Gastrocnemius medialis (tissue), 4 donors: ENCODE measurements around the gene C5orf58. TPM values are rescaled to one million over a fixed set of nuclear protein-coding genes. Genes with fewer than 3 reads are reported as not detected.

Experiments
- ATAC-seq, 2 donors: fragments of 150-250 bp; one replicate each; pipeline ENCODE4 v1.9.1; 2016
- DNase-seq, 2 donors: peaks; one replicate each; pipeline ENCODE4 v3.0.0-alpha.2; 2019
- H3K27ac ChIP-seq, 4 donors: fragments of 200-600 bp; sonication (generic); 1 replicate in 1 of 4; 2 replicates in 3 of 4; pipeline ENCODE4 v1.5.1; 2016 to 2018; ENCODE audit warnings: mild to moderate bottlenecking in 2 of 4, moderate library complexity in 1 of 4
- H3K27me3 ChIP-seq, 3 donors: fragments of 200-600 bp; sonication (generic) in 2 of 3; 1 replicate in 1 of 3; 2 replicates in 2 of 3; pipeline versions ENCODE4 v1.5.1 to v1.6.0; 2016 to 2019; ENCODE audit warnings: mild to moderate bottlenecking in 1 of 3, moderate library complexity in 1 of 3
- H3K36me3 ChIP-seq, 2 donors: fragments of 200-600 bp; sonication (generic) in 1 of 2; one replicate each; pipeline ENCODE4 v1.5.1; 2017 to 2018
- H3K4me1 ChIP-seq, 2 donors: fragments of 200-600 bp; sonication (generic) in 1 of 2; one replicate each; pipeline ENCODE4 v1.5.1; 2016 to 2017; ENCODE audit warnings: mild to moderate bottlenecking in 2 of 2
- H3K4me3 ChIP-seq, 4 donors: fragments of 200-600 bp; sonication (generic) in 3 of 4; 1 replicate in 1 of 4; 2 replicates in 3 of 4; pipeline ENCODE4 v1.5.1; 2016 to 2019; ENCODE audit warnings: mild to moderate bottlenecking in 2 of 4
- H3K9me3 ChIP-seq, 3 donors: fragments of 200-600 bp; sonication (generic) in 2 of 3; 1 replicate in 1 of 3; 2 replicates in 2 of 3; pipeline ENCODE4 v1.5.1; 2016 to 2019
- CTCF ChIP-seq, 5 experiments: fragments of 450-650 bp in 3 of 5; fragments of 200-600 bp in 2 of 5; sonication (generic) in 2 of 5; IDR thresholded peaks in 4 of 5; conservative IDR thresholded peaks in 1 of 5; 1 replicate in 4 of 5; 2 replicates in 1 of 5; pipeline ENCODE4 v1.5.1; 2016 to 2019; ENCODE audit warnings: antibody characterized with exemption in 5 of 5, mild to moderate bottlenecking in 3 of 5, moderate library complexity in 3 of 5
- POLR2A ChIP-seq, 2 donors: fragments of 450-650 bp; IDR thresholded peaks; one replicate each; pipeline ENCODE4 v1.6.1; 2017; ENCODE audit warnings: antibody characterized with exemption in 2 of 2, mild to moderate bottlenecking in 2 of 2, moderate library complexity in 2 of 2
- in situ Hi-C, 4 donors: fragments of 200-750 bp; cut with MboI; loops; one replicate each; pipeline versions ENCODE4 v1.15.0 to v1.8.0; 2017; ENCODE audit warnings: low sequenced_read_pairs in 4 of 4
- intact Hi-C: fragments of 100-400 bp; cut with DNase I; formaldehyde crosslinking; loops from one replicate; pipeline ENCODE4 v1.15.1; 2023; ENCODE audit warnings: low total_unique reads
- total RNA-seq, 4 donors: library from RNA; depleted of rRNA; stranded (reverse); fragments of >200 nt; gene quantifications; one replicate each; pipeline versions ENCODE4 v1.1.0 to v1.2.3, GENCODE V29; 2016

The C5orf58 gene
- not detected for total RNA-seq

- no peak for DNase-seq
- Histone ChIP-seq H3K4me3 (no peak within 1 kb of the TSS), H3K4me1 (no peaks in the 10 kb centered on the region), H3K27me3 (no peaks in the 10 kb centered on the region), H3K27ac (no peak within 1 kb of the TSS), H3K36me3 (no peaks in the 10 kb centered on the region), H3K9me3 (no peaks in the 10 kb centered on the region)
- TF ChIP-seq POLR2A (IDR thresholded peaks at IDR 0.05) = no peak
- no peak for TF ChIP-seq CTCF (IDR thresholded peaks at IDR 0.05 in 4 of 5, conservative IDR thresholded peaks at IDR 0.05 in 1 of 5)
- in situ Hi-C loops = no loop called here
- intact Hi-C loops = no loop called here
- no peak for ATAC-seq
These were observed at the start of gene C5orf58 for GRCh38 chr5:170232786-170233185. C5orf58 (plus strand) TSS chr5:170232985; CDS start chr5:170234977, 1,992 bp downstream.

GRCh38 chr5:170183816-170184687, 48.7 kb upstream of the C5orf58 start:
- TF ChIP-seq POLR2A (IDR thresholded peaks at IDR 0.05) (no peak), CTCF (IDR thresholded peaks at IDR 0.05 in 4 of 5, conservative IDR thresholded peaks at IDR 0.05 in 1 of 5) (peak in 2 of 5 experiments; percentile 16 to 36)
- in situ Hi-C loops = no loop called here

GRCh38 chr5:170184737-170185136, 48.0 kb upstream of the C5orf58 start:
- ATAC-seq (no peak), DNase-seq (no peak)
- Histone ChIP-seq H3K9me3 (no peaks in the 10 kb centered on the region), H3K27me3 (no peaks in the 10 kb centered on the region), H3K4me3 (no peak overlapping the region), H3K27ac (no peak overlapping the region), H3K4me1 (no peaks in the 10 kb centered on the region), H3K36me3 (no peaks in the 10 kb centered on the region)
- in situ Hi-C loops = no loop called here
- TF ChIP-seq POLR2A (IDR thresholded peaks at IDR 0.05) (no peak), CTCF (IDR thresholded peaks at IDR 0.05 in 4 of 5, conservative IDR thresholded peaks at IDR 0.05 in 1 of 5) (no peak)
- intact Hi-C loops = no loop called here

More at GRCh38 chr5:170183816-170184687, 48.7 kb upstream of the C5orf58 start:
- Histone ChIP-seq H3K36me3 (no peaks in the 10 kb centered on the region), H3K4me3 (no peak overlapping the region), H3K4me1 (no peaks in the 10 kb centered on the region), H3K9me3 (no peaks in the 10 kb centered on the region), H3K27me3 (no peaks in the 10 kb centered on the region), H3K27ac (no peak overlapping the region)
- ATAC-seq = no peak
- intact Hi-C loops = no loop called here
- no peak for DNase-seq

- ATAC-seq (no peak), DNase-seq (no peak)
- in situ Hi-C loops (no loop called here), intact Hi-C loops (no loop called here)
- TF ChIP-seq POLR2A (IDR thresholded peaks at IDR 0.05) = no peak
- no peak for TF ChIP-seq CTCF (IDR thresholded peaks at IDR 0.05 in 4 of 5, conservative IDR thresholded peaks at IDR 0.05 in 1 of 5)
- no peaks in the 10 kb centered on the region for H3K36me3 ChIP-seq
- H3K27ac ChIP-seq = no peak overlapping the region
- H3K9me3 ChIP-seq = no peaks in the 10 kb centered on the region
- no peak overlapping the region for H3K4me3 ChIP-seq
- no peaks in the 10 kb centered on the region for H3K27me3 ChIP-seq
- no peaks in the 10 kb centered on the region for H3K4me1 ChIP-seq
These were observed 46.6 kb upstream of the C5orf58 start for GRCh38 chr5:170186156-170186555.
